Mesenchymal stem cell (in vitro differentiated cells and primary cell): ENCODE measurements around the gene SNRNP70.
A peak's percentile ranks its signal among the peaks of the same experiment; 100 is the strongest.

Experiments
- DNase-seq: peaks from one replicate; pipeline ENCODE4 v3.0.0-alpha.2; 2013
- H2AFZ ChIP-seq: one replicate; pipeline ENCODE4 v1.6.1; 2013; ENCODE audit warnings: low read depth, mild to moderate bottlenecking, control low read depth, inconsistent platforms, low read length, moderate library complexity
- H2AK5ac ChIP-seq: 2 replicates; pipeline ENCODE4 v1.6.1; 2013; ENCODE audit warnings: low read length, moderate library complexity, mild to moderate bottlenecking, inconsistent platforms; ENCODE audit not compliant: severe bottlenecking
- H2BK120ac ChIP-seq: one replicate; pipeline ENCODE4 v1.6.1; 2013; ENCODE audit warnings: low read depth, mild to moderate bottlenecking, inconsistent platforms, low read length, moderate library complexity
- H2BK12ac ChIP-seq, 2 experiments: one replicate each; pipeline ENCODE4 v1.6.1; 2013; ENCODE audit warnings: inconsistent platforms in 2 of 2, low read length in 2 of 2, mild to moderate bottlenecking in 2 of 2, moderate library complexity in 2 of 2, control low read depth in 1 of 2
- H2BK15ac ChIP-seq: one replicate; pipeline ENCODE4 v1.6.1; 2013; ENCODE audit warnings: mild to moderate bottlenecking, low read depth, inconsistent platforms; ENCODE audit not compliant: poor library complexity, severe bottlenecking
- H2BK5ac ChIP-seq: 2 replicates; pipeline ENCODE4 v1.6.1; 2013; ENCODE audit warnings: low read depth, mild to moderate bottlenecking, low read length, control low read depth, inconsistent platforms; ENCODE audit not compliant: poor library complexity, severe bottlenecking
- H3K14ac ChIP-seq, 2 experiments: one replicate each; pipeline ENCODE4 v1.6.1; 2013; ENCODE audit warnings: inconsistent platforms in 2 of 2, low read length in 2 of 2, control low read depth in 1 of 2, mild to moderate bottlenecking in 1 of 2, moderate library complexity in 1 of 2
- H3K18ac ChIP-seq, 2 experiments: one replicate each; pipeline ENCODE4 v1.6.1; 2013; ENCODE audit warnings: inconsistent platforms in 2 of 2, low read length in 2 of 2, control low read depth in 1 of 2, low read depth in 1 of 2, mild to moderate bottlenecking in 1 of 2
- H3K23ac ChIP-seq, 2 experiments: one replicate each; pipeline ENCODE4 v1.6.1; 2013; ENCODE audit warnings: inconsistent platforms in 2 of 2, low read length in 2 of 2, mild to moderate bottlenecking in 2 of 2, moderate library complexity in 2 of 2, control low read depth in 1 of 2
- H3K27ac ChIP-seq: 2 replicates; pipeline ENCODE4 v1.5.1; 2013; ENCODE audit warnings: mild to moderate bottlenecking, moderate library complexity, low read length, control low read depth, inconsistent platforms; ENCODE audit not compliant: poor library complexity, severe bottlenecking
- H3K27me3 ChIP-seq, 2 experiments: 2 replicates each; pipeline versions ENCODE4 v1.6.1 to v1.7.0; 2013; ENCODE audit warnings: low read length in 2 of 2, mild to moderate bottlenecking in 2 of 2, moderate library complexity in 2 of 2, control low read depth in 1 of 2, inconsistent platforms in 1 of 2; ENCODE audit not compliant: control insufficient read depth in 1 of 2, insufficient read depth in 1 of 2
- H3K36me3 ChIP-seq, 2 experiments: 2 replicates each; pipeline versions ENCODE4 v1.6.1 to v1.7.0; 2013; ENCODE audit warnings: low read length in 2 of 2, control low read depth in 1 of 2, inconsistent platforms in 1 of 2, low read depth in 1 of 2, mild to moderate bottlenecking in 1 of 2; ENCODE audit not compliant: insufficient read depth in 2 of 2, control insufficient read depth in 1 of 2
- H3K4ac ChIP-seq, 2 experiments: one replicate each; pipeline ENCODE4 v1.6.1; 2013; ENCODE audit warnings: inconsistent platforms in 2 of 2, low read length in 2 of 2, mild to moderate bottlenecking in 2 of 2, moderate library complexity in 2 of 2, control low read depth in 1 of 2, low read depth in 1 of 2
- H3K4me1 ChIP-seq: 2 replicates; pipeline ENCODE4 v1.6.1; 2013; ENCODE audit warnings: low read depth, low read length, control low read depth; ENCODE audit not compliant: control insufficient read depth, insufficient read depth
- H3K4me2 ChIP-seq: 2 replicates; pipeline ENCODE4 v1.6.1; 2013; ENCODE audit warnings: low read length, mild to moderate bottlenecking, inconsistent platforms; ENCODE audit not compliant: poor library complexity, severe bottlenecking
- H3K4me3 ChIP-seq, 2 experiments: 2 replicates each; pipeline versions ENCODE4 v1.5.1 to v1.7.0; 2013; ENCODE audit warnings: low read length in 2 of 2, mild to moderate bottlenecking in 2 of 2, control low read depth in 1 of 2, low read depth in 1 of 2; ENCODE audit not compliant: insufficient read depth in 1 of 2
- H3K79me1 ChIP-seq: replicated peaks from 2 replicates; pipeline ENCODE4 v1.6.1; 2013; ENCODE audit warnings: mild to moderate bottlenecking, control low read depth, low read length, inconsistent platforms; ENCODE audit not compliant: poor library complexity, severe bottlenecking
- H3K9ac ChIP-seq: 2 replicates; pipeline ENCODE4 v1.7.0; 2013; ENCODE audit warnings: mild to moderate bottlenecking, low read length, moderate library complexity
- H3K9me3 ChIP-seq: 2 replicates; pipeline ENCODE4 v1.7.0; 2013; ENCODE audit warnings: mild to moderate bottlenecking, low read length; ENCODE audit not compliant: control insufficient read depth
- H4K8ac ChIP-seq: one replicate; pipeline ENCODE4 v1.6.1; 2013; ENCODE audit warnings: inconsistent platforms, mild to moderate bottlenecking, low read length, moderate library complexity
- H4K91ac ChIP-seq: one replicate; pipeline ENCODE4 v1.6.1; 2013; ENCODE audit warnings: mild to moderate bottlenecking, low read length, inconsistent platforms
- WGBS: methylation state at CpG from one replicate; pipeline ENCODE4 v1.1.7; 2013; ENCODE audit warnings: mixed read lengths; 5-methylcytosine and 5-hydroxymethylcytosine counted together

The SNRNP70 gene

DNA sequence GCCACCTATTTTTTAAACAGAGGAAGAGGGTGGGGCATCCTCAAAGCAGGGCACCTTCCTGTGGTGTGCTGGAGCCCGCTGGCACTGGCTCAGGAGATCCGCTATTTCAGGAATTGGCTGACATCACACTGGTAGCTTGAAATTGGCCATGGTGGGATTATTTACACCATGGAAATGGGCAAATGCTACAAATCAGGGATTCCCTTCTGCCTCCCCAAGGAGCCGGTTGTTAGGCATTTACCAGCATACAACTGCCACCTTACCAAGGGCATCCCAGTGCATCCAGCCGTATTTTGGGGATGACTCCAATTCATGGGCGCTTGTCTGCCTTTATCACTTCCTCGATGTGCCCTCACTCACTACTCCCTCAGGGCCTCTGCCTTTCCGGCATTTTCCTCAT lies 55.7 kb downstream of the SNRNP70 start:
- DNase-seq = no peak
- H2BK5ac ChIP-seq = no peak overlapping the region
- H2AK5ac ChIP-seq = no peak overlapping the region

DNA sequence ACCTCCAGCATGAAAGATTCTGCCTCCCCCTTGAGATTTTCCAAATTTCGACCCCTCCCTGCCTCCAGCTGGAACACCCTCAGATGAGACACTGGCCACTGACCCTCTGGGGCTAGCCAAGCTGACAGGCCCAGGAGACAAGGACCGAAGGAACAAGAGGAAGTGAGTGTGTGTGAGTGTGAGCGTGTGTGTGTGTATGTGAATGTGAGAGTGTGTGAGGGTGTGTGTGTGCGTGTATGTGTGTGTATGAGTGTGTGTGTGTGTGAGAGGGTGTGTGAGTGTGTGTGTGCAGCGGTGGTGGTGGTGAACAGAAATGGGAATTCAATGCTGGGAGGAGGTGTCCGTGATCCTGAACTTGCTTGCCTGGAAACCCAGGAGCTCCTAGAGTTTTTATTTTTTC lies 56.1 kb downstream of the SNRNP70 start:
- no peaks in the 10 kb centered on the region for H3K9me3 ChIP-seq
- H3K36me3 ChIP-seq = no peaks in the 10 kb centered on the region
- no peak overlapping the region for H2BK12ac ChIP-seq
- H3K9ac ChIP-seq = no peak overlapping the region
- no peak overlapping the region for H4K8ac ChIP-seq
- H3K18ac ChIP-seq = no peak overlapping the region
- no peak overlapping the region for H3K4me3 ChIP-seq
- no peaks in the 10 kb centered on the region for H3K79me1 ChIP-seq
- no peak overlapping the region for H3K4me2 ChIP-seq
- no peak overlapping the region for H2BK15ac ChIP-seq
- DNase-seq = no peak
- H3K23ac ChIP-seq = no peak overlapping the region
- peaks cover 0 to 2% of the 10 kb centered on the region in 2 experiments for H3K27me3 ChIP-seq
- no peak overlapping the region for H2AK5ac ChIP-seq
- no peak overlapping the region for H2BK120ac ChIP-seq
- H2BK5ac ChIP-seq = no peak overlapping the region
- no peak overlapping the region for H3K4ac ChIP-seq
- no peak overlapping the region for H4K91ac ChIP-seq
- WGBS = 88% methylated on average over 5 of the region's 6 CpGs
- no peak overlapping the region for H2AFZ ChIP-seq
- no peak overlapping the region for H3K14ac ChIP-seq
- H3K4me1 ChIP-seq = peaks cover 21% of the 10 kb centered on the region
- H3K27ac ChIP-seq = no peak overlapping the region

More for the DNA sequence above, 55.7 kb downstream of the SNRNP70 start:
- no peak overlapping the region for H4K91ac ChIP-seq
- no peaks in the 10 kb centered on the region for H3K9me3 ChIP-seq
- H2BK15ac ChIP-seq = no peak overlapping the region
- WGBS = 90% methylated on average over 7 of the region's 7 CpGs
- H3K4me2 ChIP-seq = no peak overlapping the region
- no peak overlapping the region for H3K4ac ChIP-seq
- no peak overlapping the region for H2AFZ ChIP-seq
- no peak overlapping the region for H3K14ac ChIP-seq
- no peaks in the 10 kb centered on the region for H3K36me3 ChIP-seq
- no peak overlapping the region for H3K4me3 ChIP-seq
- H2BK120ac ChIP-seq = no peak overlapping the region
- H3K4me1 ChIP-seq = peaks cover 17% of the 10 kb centered on the region
- peaks cover 0 to 2% of the 10 kb centered on the region in 2 experiments for H3K27me3 ChIP-seq
- H3K9ac ChIP-seq = no peak overlapping the region
- H2BK12ac ChIP-seq = no peak overlapping the region
- no peak overlapping the region for H3K23ac ChIP-seq
- no peak overlapping the region for H3K27ac ChIP-seq
- no peak overlapping the region for H3K18ac ChIP-seq
- no peak overlapping the region for H4K8ac ChIP-seq
- no peaks in the 10 kb centered on the region for H3K79me1 ChIP-seq

DNA sequence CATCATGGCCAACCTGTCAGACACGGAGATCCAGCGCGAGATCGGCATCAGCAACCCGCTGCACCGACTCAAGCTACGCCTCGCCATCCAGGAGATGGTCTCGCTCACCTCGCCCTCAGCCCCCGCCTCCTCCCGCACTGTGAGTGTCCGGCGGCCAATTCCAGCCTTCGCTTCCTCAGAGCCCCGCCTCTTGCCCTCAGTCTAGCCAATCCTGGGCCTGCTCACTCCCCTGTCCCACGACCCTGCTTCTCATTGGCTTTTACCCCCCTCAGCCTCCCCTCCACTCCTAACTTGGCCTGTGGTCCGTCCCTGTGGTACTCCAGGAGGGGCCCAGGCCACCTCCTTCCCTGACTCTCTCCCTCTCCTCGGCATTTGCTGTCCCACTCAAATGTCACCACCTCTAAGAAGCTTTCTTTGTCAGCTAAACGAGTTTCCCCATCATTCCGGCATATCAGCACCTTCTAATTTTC lies 57.6 kb downstream of the SNRNP70 start:
- peak overlapping the region in 1 of 2 experiments; percentile 20 for H3K23ac ChIP-seq
- H2BK5ac ChIP-seq = no peak overlapping the region
- WGBS = 3% methylated on average over 21 of the region's 21 CpGs
- peaks cover 19% of the 10 kb centered on the region for H3K4me1 ChIP-seq
- H3K36me3 ChIP-seq = no peaks in the 10 kb centered on the region
- peak overlapping the region; percentile 73 to 90 for H3K4me3 ChIP-seq
- H3K27ac ChIP-seq = no peak overlapping the region
- peak overlapping the region; percentile 45 to 67 for H3K18ac ChIP-seq
- peak; percentile 94 for DNase-seq
- peak overlapping the region; percentile 33 for H2BK15ac ChIP-seq
- peaks cover 0 to 6% of the 10 kb centered on the region in 2 experiments for H3K27me3 ChIP-seq
- peak overlapping the region; percentile 88 for H2AFZ ChIP-seq
- H4K8ac ChIP-seq = peak overlapping the region; percentile 97
- H3K79me1 ChIP-seq = no peaks in the 10 kb centered on the region
- peak overlapping the region; percentile 85 for H3K4me2 ChIP-seq
- peak overlapping the region; percentile 77 for H3K9ac ChIP-seq
- no peaks in the 10 kb centered on the region for H3K9me3 ChIP-seq
- H2BK12ac ChIP-seq = peak overlapping the region in 1 of 2 experiments; percentile 80
- no peak overlapping the region for H2AK5ac ChIP-seq
- H4K91ac ChIP-seq = peak overlapping the region; percentile 96
- H2BK120ac ChIP-seq = no peak overlapping the region
- no peak overlapping the region for H3K4ac ChIP-seq
- peak overlapping the region in 1 of 2 experiments; percentile 31 for H3K14ac ChIP-seq

DNA sequence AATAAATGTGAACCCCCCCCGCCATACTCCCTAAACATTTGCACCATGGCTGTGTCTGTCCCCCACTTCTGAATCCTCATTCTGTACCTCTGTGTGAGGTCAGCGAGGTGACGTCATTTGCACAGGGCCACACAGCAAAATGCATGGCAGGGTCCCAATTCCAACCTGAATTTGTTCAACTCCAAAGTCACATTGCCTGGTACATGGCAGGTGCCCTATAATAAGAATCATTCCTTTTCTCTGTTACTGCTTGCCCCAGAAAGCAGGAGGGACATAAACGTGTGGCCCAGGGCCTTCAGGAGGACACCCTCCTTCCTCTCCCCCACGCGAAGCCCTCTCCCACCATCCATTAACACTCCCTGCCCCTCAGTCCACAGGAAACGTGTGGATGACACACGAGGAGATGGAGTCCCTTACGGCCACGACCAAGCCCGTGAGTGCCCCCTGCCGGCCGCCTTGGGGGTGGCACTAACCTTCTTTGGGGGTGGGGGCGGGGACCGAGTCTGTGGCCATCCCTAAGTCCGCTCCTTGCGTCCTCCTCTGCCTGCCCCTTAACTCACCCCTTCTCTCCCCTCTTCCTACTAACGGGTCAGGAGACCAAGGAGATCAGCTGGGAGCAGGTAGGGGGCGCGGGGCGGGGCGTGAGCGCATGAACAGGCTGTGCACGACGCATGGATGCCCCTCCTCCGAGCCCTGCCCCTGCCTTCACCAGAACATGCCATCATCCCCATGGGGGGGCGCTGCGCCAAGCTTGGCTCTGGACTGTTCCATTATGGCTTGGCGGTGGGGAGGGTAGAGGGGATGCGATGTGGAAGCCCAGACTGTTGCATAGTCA lies 60.5 kb downstream of the SNRNP70 start:
- Histone ChIP-seq H3K27ac (no peak overlapping the region), H3K9ac (peak overlapping the region; percentile 62), H3K27me3 (peaks cover 4 to 13% of the 10 kb centered on the region in 2 experiments), H2BK12ac (no peak overlapping the region), H3K18ac (no peak overlapping the region), H3K4me1 (peaks cover 33% of the 10 kb centered on the region), H3K4me2 (peak overlapping the region; percentile 4), H2BK120ac (no peak overlapping the region), H3K4me3 (peak overlapping the region in 1 of 2 experiments; percentile 75), H3K79me1 (no peaks in the 10 kb centered on the region), H2BK15ac (no peak overlapping the region), H2AK5ac (no peak overlapping the region), H2AFZ (no peak overlapping the region), H3K23ac (no peak overlapping the region), H3K4ac (no peak overlapping the region), H3K14ac (no peak overlapping the region), H3K36me3 (no peaks in the 10 kb centered on the region), H3K9me3 (no peaks in the 10 kb centered on the region), H2BK5ac (no peak overlapping the region), H4K8ac (no peak overlapping the region), H4K91ac (no peak overlapping the region)
- DNase-seq = peak; percentile 83
- 11% methylated on average over 26 of the region's 30 CpGs for WGBS
